CD4-positive, alpha-beta T cell treated with Interleukin-21 for 1 hour (primary cell): Measurements from ENCODE around the gene IL32.
"Not testable (repeated sequence)": the region's sequence is repeated elsewhere in the genome, so short reads cannot be mapped to it uniquely, and the experiment has no call there.

Experiments
- DNase-seq: peaks from one replicate; pipeline ENCODE4 v3.0.0-alpha.2; 2020

IL32 gene

GRCh38 chr16:3053330-3053710, 12.1 kb upstream of the IL32 start:
- not testable (repeated sequence) for DNase-seq

- DNase-seq: no peak
Observed at GRCh38 chr16:3054965-3055733, 10.3 kb upstream of the IL32 start.

- DNase-seq: not testable (repeated sequence)
Observed at GRCh38 chr16:3055734-3056115, 9.7 kb upstream of the IL32 start.

GRCh38 chr16:3056336-3057180, 8.9 kb upstream of the IL32 start:
- no peak for DNase-seq

- no peak for DNase-seq
Observed at GRCh38 chr16:3057181-3058138, 8.0 kb upstream of the IL32 start.

GRCh38 chr16:3058139-3059030, 7.1 kb upstream of the IL32 start:
- peak; percentile 56 for DNase-seq

GRCh38 chr16:3059041-3059722, 6.3 kb upstream of the IL32 start:
- DNase-seq: peak; percentile 89

- no peak for DNase-seq
Observed at GRCh38 chr16:3059723-3060242, 5.7 kb upstream of the IL32 start.

GRCh38 chr16:3060339-3061127, 4.9 kb upstream of the IL32 start:
- DNase-seq: no peak

GRCh38 chr16:3062553-3062952, 2.9 kb upstream of the IL32 start:
- no peak for DNase-seq

- DNase-seq: no peak
Observed at GRCh38 chr16:3063625-3064386, 1.6 kb upstream of the IL32 start.

- no peak for DNase-seq
Observed at GRCh38 chr16:3065742-3066439, 451 bp downstream of the IL32 start.

- DNase-seq: no peak
Observed at GRCh38 chr16:3066440-3066748, 954 bp downstream of the IL32 start.

- DNase-seq: peak; percentile 57
Observed at GRCh38 chr16:3068487-3068886, 3.0 kb downstream of the IL32 start.

GRCh38 chr16:3069146-3069545, 3.7 kb downstream of the IL32 start:
- DNase-seq: not testable (repeated sequence)

GRCh38 chr16:3070608-3071111, 5.2 kb downstream of the IL32 start:
- peak; percentile 51 for DNase-seq

GRCh38 chr16:3071655-3072054, 6.2 kb downstream of the IL32 start:
- peak; percentile 35 for DNase-seq

GRCh38 chr16:3072148-3072547, 6.7 kb downstream of the IL32 start:
- DNase-seq: peak; percentile 57
